ENCODE measurements around the gene DNAJA4.

DNAJA4 gene

GRCh38 chr15:78299101-78299930, 35.0 kb downstream of the DNAJA4 start, which contains the start of gene SKIC8:
TSS of gene SKIC8 (minus strand) at chr15:78299609. CDS start at chr15:78295686, 3,923 bp downstream.
- Histone ChIP-seq H4K20me1 (0 out of 2 replicates have a peak, but pooled peaks cover 4% of the 10 kb centered on the region), H3K9ac (peak within 1 kb of the TSS; percentile 84), H3K36me3 (peaks cover 14% of the 10 kb centered on the region), H3K27me3 (no peaks in the 10 kb centered on the region), H3K4me2 (peak within 1 kb of the TSS; percentile 85), H3K4me3 (peak within 1 kb of the TSS; percentile 89), H3K9me3 (no peaks in the 10 kb centered on the region), H3K4me1 (peaks cover 19% of the 10 kb centered on the region), H3K27ac (peak within 1 kb of the TSS; percentile 72)
- no peak for TF ChIP-seq Cebpa-rat (IDR thresholded peaks at IDR 0.05)

GRCh38 chr15:78301326-78301725, 37.0 kb downstream of the DNAJA4 start:
- Histone ChIP-seq H3K4me2 (no peak overlapping the region), H3K9ac (no peak overlapping the region), H3K36me3 (no peaks in the 10 kb centered on the region), H3K27me3 (no peaks in the 10 kb centered on the region), H3K9me3 (no peaks in the 10 kb centered on the region), H4K20me1 (no peaks in the 10 kb centered on the region), H3K4me3 (no peak overlapping the region), H3K27ac (no peak overlapping the region), H3K4me1 (peaks cover 19% of the 10 kb centered on the region)
- no peak for TF ChIP-seq Cebpa-rat (IDR thresholded peaks at IDR 0.05)

- no peaks in the 10 kb centered on the region for H3K27me3 ChIP-seq
- no peak overlapping the region for H3K9ac ChIP-seq
- no peaks in the 10 kb centered on the region for H3K36me3 ChIP-seq
- no peaks in the 10 kb centered on the region for H3K9me3 ChIP-seq
- no peaks in the 10 kb centered on the region for H4K20me1 ChIP-seq
- H3K4me3 ChIP-seq, result no peak overlapping the region
- H3K27ac ChIP-seq, result no peak overlapping the region
- peaks cover 19% of the 10 kb centered on the region for H3K4me1 ChIP-seq
- H3K4me2 ChIP-seq, result no peak overlapping the region
- no peak for TF ChIP-seq Cebpa-rat (IDR thresholded peaks at IDR 0.05)
These were observed 37.5 kb downstream of the DNAJA4 start for GRCh38 chr15:78301828-78302227.

GRCh38 chr15:78302579-78303312, 38.4 kb downstream of the DNAJA4 start:
- Histone ChIP-seq H3K9ac (no peak overlapping the region), H3K36me3 (no peaks in the 10 kb centered on the region), H3K27ac (no peak overlapping the region), H3K4me3 (no peak overlapping the region), H3K4me1 (peaks cover 21% of the 10 kb centered on the region), H4K20me1 (no peaks in the 10 kb centered on the region), H3K27me3 (no peaks in the 10 kb centered on the region), H3K9me3 (no peaks in the 10 kb centered on the region), H3K4me2 (no peak overlapping the region)
- no peak for TF ChIP-seq Cebpa-rat (IDR thresholded peaks at IDR 0.05)

- TF ChIP-seq Cebpa-rat (IDR thresholded peaks at IDR 0.05), result no peak
- Histone ChIP-seq H3K4me1 (peaks cover 22% of the 10 kb centered on the region), H3K27me3 (no peaks in the 10 kb centered on the region), H3K9ac (no peak overlapping the region), H3K4me2 (no peak overlapping the region), H3K36me3 (no peaks in the 10 kb centered on the region), H3K27ac (no peak overlapping the region), H4K20me1 (no peaks in the 10 kb centered on the region), H3K9me3 (no peaks in the 10 kb centered on the region), H3K4me3 (no peak overlapping the region)
These were observed 40.1 kb downstream of the DNAJA4 start for GRCh38 chr15:78304216-78305066.

- TF ChIP-seq Cebpa-rat (IDR thresholded peaks at IDR 0.05), result no peak
- Histone ChIP-seq H4K20me1 (no peaks in the 10 kb centered on the region), H3K4me2 (no peak overlapping the region), H3K9ac (no peak overlapping the region), H3K4me1 (peaks cover 15% of the 10 kb centered on the region), H3K4me3 (no peak overlapping the region), H3K27me3 (no peaks in the 10 kb centered on the region), H3K27ac (no peak overlapping the region), H3K9me3 (no peaks in the 10 kb centered on the region), H3K36me3 (no peaks in the 10 kb centered on the region)
These were observed 41.9 kb downstream of the DNAJA4 start for GRCh38 chr15:78306176-78306774.

- Histone ChIP-seq H4K20me1 (no peaks in the 10 kb centered on the region), H3K4me1 (peaks cover 28% of the 10 kb centered on the region), H3K27ac (peak overlapping the region; percentile 23; the same call in 1 of the 2 replicates), H3K4me3 (no peak overlapping the region), H3K9me3 (no peaks in the 10 kb centered on the region), H3K27me3 (no peaks in the 10 kb centered on the region), H3K9ac (no peak overlapping the region), H3K4me2 (peak overlapping the region; percentile 65), H3K36me3 (no peaks in the 10 kb centered on the region)
- no peak for TF ChIP-seq Cebpa-rat (IDR thresholded peaks at IDR 0.05)
These were observed 43.6 kb downstream of the DNAJA4 start for GRCh38 chr15:78307976-78308375.

- Histone ChIP-seq H3K4me3 (no peak overlapping the region), H3K36me3 (no peaks in the 10 kb centered on the region), H3K4me1 (peaks cover 32% of the 10 kb centered on the region), H3K9me3 (no peaks in the 10 kb centered on the region), H3K27ac (peak overlapping the region; percentile 23; the same call in 1 of the 2 replicates), H3K9ac (no peak overlapping the region), H3K27me3 (no peaks in the 10 kb centered on the region), H3K4me2 (peak overlapping the region; percentile 65), H4K20me1 (no peaks in the 10 kb centered on the region)
- no peak for TF ChIP-seq Cebpa-rat (IDR thresholded peaks at IDR 0.05)
These were observed 44.2 kb downstream of the DNAJA4 start for GRCh38 chr15:78308422-78309032.

- Histone ChIP-seq H3K27me3 (no peaks in the 10 kb centered on the region), H3K4me1 (peaks cover 47% of the 10 kb centered on the region), H3K4me3 (no peak overlapping the region), H3K4me2 (no peak overlapping the region), H3K9me3 (no peaks in the 10 kb centered on the region), H3K36me3 (no peaks in the 10 kb centered on the region), H4K20me1 (no peaks in the 10 kb centered on the region), H3K27ac (no peak overlapping the region), H3K9ac (no peak overlapping the region)
- no peak for TF ChIP-seq Cebpa-rat (IDR thresholded peaks at IDR 0.05)
These were observed 46.9 kb downstream of the DNAJA4 start for GRCh38 chr15:78311292-78311691.

Data from BLaER1 (cell line).